GM19043 (cell line): Measurements from ENCODE around the gene KAT2B.

Source experiments
- ATAC-seq: cut with Tn5 transposase; IDR thresholded peaks from one replicate; pipeline ENCODE4 v1.9.1; 2021; ENCODE audit warnings: low read depth; ENCODE audit not compliant: unreplicated experiment

Gene KAT2B

GRCh38 chr3:20062996-20063395 is 22.8 kb downstream of the KAT2B start:
- no peak for ATAC-seq

DNA sequence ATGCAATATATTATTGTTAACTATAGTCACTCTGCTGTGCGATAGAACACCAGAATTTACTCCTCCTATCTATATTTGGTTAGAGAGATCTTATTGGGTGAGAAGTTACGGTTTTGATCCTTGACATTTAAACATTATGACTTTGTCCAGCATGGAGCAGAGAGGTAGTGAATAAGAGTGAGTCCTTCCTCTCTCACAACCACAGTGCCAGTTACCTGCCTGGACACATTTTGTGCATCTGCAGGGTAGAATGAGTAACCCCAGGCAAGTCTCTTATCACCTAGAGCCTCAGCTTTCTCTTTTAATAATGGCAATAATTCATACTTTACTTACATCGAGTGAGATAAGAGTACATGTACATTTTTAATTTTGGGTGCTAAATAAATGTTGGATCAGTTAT is 24.1 kb downstream of the KAT2B start:
- ATAC-seq, result no peak

- ATAC-seq, result no peak
Observed at GRCh38 chr3:20064796-20065564, 24.7 kb downstream of the KAT2B start.

- ATAC-seq, result no peak
Observed at GRCh38 chr3:20066079-20066478, 25.8 kb downstream of the KAT2B start.

- ATAC-seq, result no peak
Observed at GRCh38 chr3:20066850-20067617, 26.8 kb downstream of the KAT2B start.

- no peak for ATAC-seq
Observed at GRCh38 chr3:20068512-20069177, 28.4 kb downstream of the KAT2B start.

DNA sequence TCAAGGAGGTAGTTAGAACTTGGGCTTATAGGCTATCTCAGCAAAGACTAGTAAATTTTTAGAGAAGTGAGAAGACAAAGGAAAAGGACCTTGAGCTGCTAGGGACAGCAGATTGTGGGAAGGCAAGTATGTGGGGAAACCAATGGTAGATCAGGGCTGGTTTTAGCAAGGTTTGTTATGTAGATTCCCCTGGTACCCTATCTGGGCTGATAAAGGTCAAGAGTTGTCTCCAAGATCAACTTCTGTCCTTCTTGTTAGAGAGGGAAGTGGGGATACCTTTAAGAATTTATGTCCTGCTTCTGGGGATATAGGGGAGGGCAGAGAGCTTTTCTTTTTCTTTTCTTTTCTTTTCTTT is 28.9 kb downstream of the KAT2B start:
- ATAC-seq, result no peak

DNA sequence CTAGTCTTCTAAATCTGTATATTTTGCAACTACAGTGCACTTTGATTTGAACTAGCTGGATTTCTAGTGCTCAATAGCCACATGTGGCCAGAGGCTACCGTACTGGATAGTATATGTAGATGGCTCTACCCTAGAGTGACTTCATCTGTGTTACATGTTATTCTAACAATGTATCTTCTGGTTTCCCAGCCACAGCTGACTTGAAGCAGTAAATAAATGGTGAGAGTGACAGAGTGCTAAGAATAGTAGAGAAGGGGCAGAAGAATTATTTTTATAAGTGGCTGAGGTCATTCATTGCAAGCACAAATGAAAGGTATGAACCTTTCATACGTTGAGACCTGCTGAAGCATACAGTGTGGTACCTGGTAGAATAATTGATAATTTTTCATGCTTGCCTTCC is 30.9 kb downstream of the KAT2B start:
- ATAC-seq, result no peak

DNA sequence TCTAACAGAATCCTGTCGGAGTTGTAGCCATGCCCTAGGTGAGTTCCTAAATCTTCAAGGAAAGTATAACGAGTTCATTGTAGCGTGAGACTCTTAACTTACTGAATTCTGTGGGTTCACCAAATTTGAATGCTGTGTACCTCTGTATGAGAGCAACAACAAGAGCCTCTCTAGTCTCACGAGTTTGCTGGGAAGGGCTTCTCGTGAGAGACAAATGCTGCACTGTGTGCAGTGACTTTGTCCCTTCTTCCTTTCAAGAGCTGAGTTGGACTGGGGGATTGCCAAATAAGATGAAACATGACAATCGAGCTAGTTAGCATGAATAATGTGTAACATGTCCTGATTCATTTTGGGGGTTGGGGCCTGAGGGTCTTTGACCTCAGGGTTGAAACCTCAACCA is 32.2 kb downstream of the KAT2B start:
- no peak for ATAC-seq

- ATAC-seq, result no peak
Observed at GRCh38 chr3:20073068-20073467, 32.8 kb downstream of the KAT2B start.

DNA sequence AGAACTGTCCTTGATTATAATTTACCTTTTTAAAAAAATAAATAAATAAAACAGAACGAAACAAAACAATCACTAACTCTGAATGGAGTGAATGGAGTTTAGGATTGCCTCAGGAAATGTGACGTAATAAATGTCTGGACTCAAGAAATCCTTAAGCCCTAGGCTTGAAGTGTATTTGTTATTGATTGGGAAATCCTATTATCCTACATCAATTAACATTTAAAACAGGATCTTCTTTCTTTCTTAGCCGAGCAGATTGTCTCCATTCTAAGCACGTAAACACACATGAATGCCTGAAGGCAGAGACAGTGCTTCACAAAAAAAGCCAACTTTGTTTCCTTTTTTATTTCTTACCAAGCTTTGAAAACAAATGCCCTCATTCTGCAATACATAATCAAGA is 33.4 kb downstream of the KAT2B start:
- ATAC-seq, result no peak

DNA sequence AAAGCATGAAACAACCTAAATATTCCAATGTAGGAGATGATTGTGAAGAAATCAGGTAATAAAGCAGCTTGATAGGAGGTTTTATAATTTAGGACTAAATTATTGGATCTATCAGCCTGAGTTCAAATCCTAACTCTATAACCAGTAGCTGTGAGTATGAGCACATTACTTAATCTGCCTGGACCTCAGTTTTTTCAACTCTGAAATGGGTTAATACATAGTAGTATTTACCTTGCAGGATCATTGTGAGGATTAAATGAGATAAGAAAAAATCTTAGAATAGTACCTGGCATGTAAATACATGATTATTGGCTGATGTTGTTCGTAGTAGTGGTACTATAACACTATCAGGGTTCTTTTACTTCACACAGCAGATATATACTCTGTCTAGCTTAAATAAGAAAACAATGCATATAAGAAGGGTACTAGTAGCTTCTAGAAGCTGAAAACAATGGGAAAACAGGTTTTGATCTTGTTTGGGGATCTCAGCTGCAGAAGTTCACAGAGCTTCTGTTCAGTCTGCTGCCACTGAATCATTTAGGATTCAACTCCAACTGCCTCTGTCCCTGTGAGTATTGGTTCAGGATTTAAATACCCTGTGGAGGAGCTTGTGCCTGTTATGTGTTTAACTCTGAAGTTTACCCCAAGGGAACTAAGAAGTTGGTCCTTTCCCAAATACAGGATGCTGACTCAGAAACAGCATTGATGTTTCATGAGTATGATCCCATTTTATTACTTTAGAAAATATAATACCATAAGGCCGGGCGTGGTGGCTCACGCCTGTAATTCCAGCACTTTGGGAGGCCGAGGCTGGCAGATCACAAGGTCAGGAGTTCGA is 34.2 kb downstream of the KAT2B start:
- no peak for ATAC-seq

- no peak for ATAC-seq
Observed at GRCh38 chr3:20075197-20075596, 35.0 kb downstream of the KAT2B start.

DNA sequence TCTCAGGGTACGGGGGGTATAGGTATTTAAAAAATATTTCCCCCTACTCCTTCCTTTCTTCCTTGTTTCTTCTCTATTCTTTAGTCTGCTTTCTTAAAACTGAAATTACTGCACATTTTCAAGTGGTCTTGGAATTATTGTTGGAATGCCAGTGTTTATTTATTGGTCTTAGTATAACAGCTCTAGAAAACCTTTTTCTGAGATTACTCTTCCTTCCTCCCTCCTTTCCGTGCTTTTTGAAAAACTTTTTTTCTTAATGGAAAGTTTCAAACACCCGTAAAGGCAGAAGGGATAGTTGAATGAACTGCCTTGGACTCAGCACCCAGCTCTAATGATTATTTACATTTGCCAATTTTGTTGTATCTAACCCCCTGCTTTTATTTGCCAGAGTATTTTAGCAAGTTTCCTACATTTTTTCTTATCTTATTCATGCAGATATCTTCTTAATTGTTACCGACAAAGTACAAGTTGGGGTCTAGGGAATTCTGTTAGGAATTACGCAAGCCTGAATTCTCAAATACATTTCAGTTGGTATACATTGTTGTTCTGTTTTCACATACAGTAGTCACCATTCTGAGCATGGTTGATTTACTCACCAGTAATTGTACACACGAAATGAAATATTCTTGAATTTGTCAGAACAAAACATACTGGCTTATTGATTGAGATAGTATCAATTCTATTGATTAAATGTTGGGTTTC is 36.2 kb downstream of the KAT2B start:
- ATAC-seq, result no peak

DNA sequence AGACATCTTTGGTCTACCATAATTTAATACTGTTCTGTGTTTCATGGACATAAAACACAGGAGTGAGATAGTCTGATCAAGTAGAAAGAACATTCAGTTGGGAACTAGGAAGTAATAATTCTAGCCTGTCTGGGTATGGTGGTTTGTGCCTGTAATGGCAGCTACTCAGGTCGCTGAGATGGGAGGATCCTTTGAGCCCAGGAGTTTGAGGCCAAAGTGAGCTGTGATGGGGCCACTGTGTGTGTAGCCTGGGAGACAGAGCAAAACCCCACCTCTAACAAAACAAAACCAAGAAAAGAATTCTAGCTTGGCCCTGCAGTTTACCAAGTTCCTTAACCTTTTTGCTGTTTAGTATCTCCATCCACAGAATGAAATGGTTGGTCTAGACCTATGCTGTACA is 36.8 kb downstream of the KAT2B start:
- ATAC-seq, result no peak

DNA sequence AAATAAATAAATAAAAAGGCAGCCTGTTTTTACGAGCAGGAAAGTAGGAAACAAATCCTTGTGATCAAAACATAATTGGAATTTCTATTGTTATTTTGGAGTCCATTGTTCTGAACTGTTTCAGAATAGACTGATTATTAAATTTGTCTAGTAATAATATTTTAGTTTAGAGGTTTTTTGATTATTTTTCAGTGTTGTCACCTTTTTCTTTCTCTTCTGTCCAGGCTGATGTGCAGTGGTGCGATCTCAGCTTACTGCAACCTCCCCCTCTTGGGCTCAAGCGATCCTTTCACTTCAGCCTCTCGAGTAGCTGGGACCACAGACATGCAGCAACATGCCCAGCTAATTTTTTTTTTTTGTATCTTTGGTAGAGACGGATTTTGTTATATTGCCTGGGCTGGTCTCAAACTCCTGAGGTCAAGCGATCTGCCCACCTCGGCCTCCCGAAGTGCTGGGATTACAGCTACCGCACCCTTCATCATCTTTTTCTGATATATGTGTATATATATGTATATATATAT is 38.0 kb downstream of the KAT2B start:
- no peak for ATAC-seq

GRCh38 chr3:20079621-20080020 is 39.4 kb downstream of the KAT2B start:
- no peak for ATAC-seq

- peak; percentile 92 for ATAC-seq
Observed at GRCh38 chr3:20080956-20081554, 40.8 kb downstream of the KAT2B start.

- no peak for ATAC-seq
Observed at GRCh38 chr3:20083253-20083652, 43.0 kb downstream of the KAT2B start.

DNA sequence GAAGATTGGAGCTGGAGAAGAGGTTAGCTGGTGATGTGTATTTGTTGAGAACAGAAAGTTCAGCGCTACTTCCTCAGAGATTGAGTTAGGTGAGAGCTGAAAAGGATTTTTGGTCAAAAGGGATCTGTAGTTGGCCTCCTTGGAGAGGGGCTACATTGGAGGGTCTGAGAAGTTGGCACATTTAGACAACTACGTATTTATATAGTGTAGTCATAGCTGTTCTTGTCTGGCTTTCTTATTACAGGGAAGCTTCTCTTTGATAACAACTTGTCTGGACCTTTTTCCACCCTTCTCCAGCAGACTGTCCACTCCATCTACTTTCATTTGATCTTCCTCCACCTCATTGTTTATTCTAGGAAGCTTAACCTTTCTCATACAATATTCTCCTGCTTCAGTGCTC is 43.7 kb downstream of the KAT2B start:
- no peak for ATAC-seq
